Measurements from ENCODE around the gene HSPA1A. TPM values are rescaled to one million over a fixed set of nuclear protein-coding genes. Genes with fewer than 3 reads are reported as not detected.
A peak's percentile ranks its signal among the peaks of the same experiment; 100 is the strongest.
"Not testable (repeated sequence)": the region's sequence is repeated elsewhere in the genome, so short reads cannot be mapped to it uniquely, and the experiment has no call there.

HSPA1A gene
- total and polyA plus RNA-seq, 2 donors (not counting 1 experiment from before 2014, with no cell fraction given), result 66.3 to 70.0 TPM

GRCh38 chr6:31805939-31806469, 9.3 kb upstream of the HSPA1A start:
- TF ChIP-seq CTCF (conservative IDR thresholded peaks at IDR 0.05 in 1 of 2, IDR thresholded peaks at IDR 0.05 in 1 of 2; ENCODE audit: low read depth in 1 of 2, low read length in 2 of 2), result no peak
- peak overlapping the region; percentile 73 to 84 (median 78) for H3K4me3 ChIP-seq (replicated peaks in 1 of 4; ENCODE audit: control extremely low read depth in 1 of 4, insufficient read depth in 1 of 4, low read depth in 3 of 4, low read length in 4 of 4)
- peaks cover 8% of the 10 kb centered on the region for H3K79me2 ChIP-seq (ENCODE audit: control insufficient read depth, insufficient read depth, low read length)
- H3K36me3 ChIP-seq (ENCODE audit: control insufficient read depth, insufficient read depth, low read length), result no peaks in the 10 kb centered on the region
- H3K27me3 ChIP-seq (ENCODE audit: control insufficient read depth, insufficient read depth, low read length), result no peaks in the 10 kb centered on the region
- peak overlapping the region; percentile 90 for H3K27ac ChIP-seq (ENCODE audit: insufficient read depth, low read length)
- H3K9me3 ChIP-seq (ENCODE audit: control insufficient read depth, insufficient read depth, low read depth, low read length), result no peaks in the 10 kb centered on the region
- H3K4me1 ChIP-seq (ENCODE audit: control insufficient read depth, extremely low read depth, insufficient read depth, low read length), result no peaks in the 10 kb centered on the region
- peak overlapping the region; percentile 73 for H2AFZ ChIP-seq (ENCODE audit: low read length)
- no peak for DNase-seq (ENCODE audit: low read depth in 2 of 2)
- H3K9ac ChIP-seq (ENCODE audit: insufficient read depth, low read length), result peak overlapping the region; percentile 85
- H3K4me2 ChIP-seq (ENCODE audit: extremely low read depth, insufficient read depth, low read length), result peak overlapping the region; percentile 94
- H4K20me1 ChIP-seq (ENCODE audit: control insufficient read depth, extremely low read depth, insufficient read depth, low read length), result no peaks in the 10 kb centered on the region

GRCh38 chr6:31806470-31807272, 8.7 kb upstream of the HSPA1A start, which contains the start of gene LSM2:
TSS of gene LSM2 (minus strand) at chr6:31806966. CDS start at chr6:31806757, 209 bp downstream.
- H3K36me3 ChIP-seq (ENCODE audit: control insufficient read depth, insufficient read depth, low read length), result no peaks in the 10 kb centered on the region
- H3K4me2 ChIP-seq (ENCODE audit: extremely low read depth, insufficient read depth, low read length), result peak within 1 kb of the TSS; percentile 94
- H3K9ac ChIP-seq (ENCODE audit: insufficient read depth, low read length), result peak within 1 kb of the TSS; percentile 85
- peak within 1 kb of the TSS; percentile 90 for H3K27ac ChIP-seq (ENCODE audit: insufficient read depth, low read length)
- no peaks in the 10 kb centered on the region for H3K4me1 ChIP-seq (ENCODE audit: control insufficient read depth, extremely low read depth, insufficient read depth, low read length)
- no peaks in the 10 kb centered on the region for H3K9me3 ChIP-seq (ENCODE audit: control insufficient read depth, insufficient read depth, low read depth, low read length)
- peaks cover 8% of the 10 kb centered on the region for H3K79me2 ChIP-seq (ENCODE audit: control insufficient read depth, insufficient read depth, low read length)
- TF ChIP-seq EZH2 (IDR thresholded peaks at IDR 0.05; ENCODE audit: low read length, missing control alignments) (no peak), CTCF (conservative IDR thresholded peaks at IDR 0.05 in 1 of 2, IDR thresholded peaks at IDR 0.05 in 1 of 2; ENCODE audit: low read depth in 1 of 2, low read length in 2 of 2) (peak in 1 of 2 donors; percentile 1)
- H2AFZ ChIP-seq (ENCODE audit: low read length), result peak within 1 kb of the TSS; percentile 73
- no peaks in the 10 kb centered on the region for H3K27me3 ChIP-seq (ENCODE audit: control insufficient read depth, insufficient read depth, low read length)
- DNase-seq (ENCODE audit: low read depth in 2 of 2), result peak; percentile 94 to 96
- H4K20me1 ChIP-seq (ENCODE audit: control insufficient read depth, extremely low read depth, insufficient read depth, low read length), result no peaks in the 10 kb centered on the region
- peak within 1 kb of the TSS; percentile 73 to 84 (median 78) for H3K4me3 ChIP-seq (replicated peaks in 1 of 4; ENCODE audit: control extremely low read depth in 1 of 4, insufficient read depth in 1 of 4, low read depth in 3 of 4, low read length in 4 of 4)

- not testable (repeated sequence) for H3K79me2 ChIP-seq (ENCODE audit: control insufficient read depth, insufficient read depth, low read length); H3K4me3 ChIP-seq (replicated peaks in 1 of 4; ENCODE audit: control extremely low read depth in 1 of 4, insufficient read depth in 1 of 4, low read depth in 3 of 4, low read length in 4 of 4); H2AFZ ChIP-seq (ENCODE audit: low read length); H3K4me2 ChIP-seq (ENCODE audit: extremely low read depth, insufficient read depth, low read length); H4K20me1 ChIP-seq (ENCODE audit: control insufficient read depth, extremely low read depth, insufficient read depth, low read length); H3K9me3 ChIP-seq (ENCODE audit: control insufficient read depth, insufficient read depth, low read depth, low read length); H3K36me3 ChIP-seq (ENCODE audit: control insufficient read depth, insufficient read depth, low read length); H3K9ac ChIP-seq (ENCODE audit: insufficient read depth, low read length); DNase-seq (ENCODE audit: low read depth in 2 of 2); H3K4me1 ChIP-seq (ENCODE audit: control insufficient read depth, extremely low read depth, insufficient read depth, low read length); H3K27me3 ChIP-seq (ENCODE audit: control insufficient read depth, insufficient read depth, low read length); H3K27ac ChIP-seq (ENCODE audit: insufficient read depth, low read length)
Measured at GRCh38 chr6:31808599-31808998, 6.7 kb upstream of the HSPA1A start.
